Esophagus squamous epithelium (tissue), 4 donors: ENCODE measurements around the gene PPT2.

Source experiments
- CTCF ChIP-seq, 6 experiments: fragments of 450-650 bp in 4 of 6; fragments of 200-600 bp in 2 of 6; sonication (generic) in 2 of 6; IDR thresholded peaks; one replicate each; pipeline ENCODE4 v1.5.1; 2016 to 2019; ENCODE audit warnings: antibody characterized with exemption in 6 of 6, mild to moderate bottlenecking in 4 of 6, moderate library complexity in 4 of 6
- POLR2A ChIP-seq, 4 donors: fragments of 450-650 bp; IDR thresholded peaks; one replicate each; pipeline ENCODE4 v1.6.1; 2017; ENCODE audit warnings: antibody characterized with exemption in 4 of 4, mild to moderate bottlenecking in 4 of 4, moderate library complexity in 3 of 4

GRCh38 chr6:32153564-32154513, at the start of gene PPT2:
- peak in 4 of 6 experiments; percentile 11 to 25 (median 14) for TF ChIP-seq CTCF (IDR thresholded peaks at IDR 0.05)
- TF ChIP-seq POLR2A (IDR thresholded peaks at IDR 0.05): peak in 2 of 4 donors; percentile 19 to 29
